ENCODE measurements around the gene PBRM1. TPM values are rescaled to one million over a fixed set of nuclear protein-coding genes. Genes with fewer than 3 reads are reported as not detected.

Gene PBRM1
- total RNA-seq, 1 donor from 2014 or later, result 116 TPM

DNA sequence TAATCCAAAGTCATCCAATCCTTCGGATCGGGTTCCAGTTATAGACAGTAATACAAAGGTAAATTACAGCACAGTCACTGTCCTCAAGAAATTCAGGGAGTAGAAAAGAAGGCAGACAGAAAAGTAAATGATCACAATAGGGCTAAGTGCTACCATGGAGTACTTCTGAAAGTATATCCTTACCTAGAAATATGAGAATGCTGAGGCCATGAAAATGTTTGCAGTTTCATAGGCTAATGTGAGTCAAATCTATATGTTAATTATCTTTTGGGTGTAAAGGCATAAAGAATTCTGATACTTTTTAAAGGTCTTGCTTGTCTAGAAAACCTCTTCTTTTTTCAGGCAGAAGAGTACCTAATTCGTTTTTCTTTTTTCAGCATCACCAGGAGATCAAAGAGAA, 29.8 kb downstream of the PBRM1 start:
- Mint-ChIP-seq H3K4me1 (no peaks in the 10 kb centered on the region), H3K27me3 (ENCODE audit: insufficient read depth, low read depth) (peaks cover 4% of the 10 kb centered on the region), H3K27ac (no peak overlapping the region), H3K36me3 (peaks cover 26% of the 10 kb centered on the region), H3K9me3 (no peaks in the 10 kb centered on the region), H3K4me3 (no peak overlapping the region)
- H3K27me3 ChIP-seq, result no peaks in the 10 kb centered on the region
- DNase-seq (ENCODE audit: low spot score), result no peak
- H3K4me2 ChIP-seq, result no peak overlapping the region
- no peaks in the 10 kb centered on the region for H3K4me1 ChIP-seq
- no peaks in the 10 kb centered on the region for H3F3A ChIP-seq (ENCODE audit: low read depth)
- H3K79me2 ChIP-seq (ENCODE audit: low read depth), result no peaks in the 10 kb centered on the region
- no peak overlapping the region for H3K9ac ChIP-seq
- TF ChIP-seq, protein P1, sequence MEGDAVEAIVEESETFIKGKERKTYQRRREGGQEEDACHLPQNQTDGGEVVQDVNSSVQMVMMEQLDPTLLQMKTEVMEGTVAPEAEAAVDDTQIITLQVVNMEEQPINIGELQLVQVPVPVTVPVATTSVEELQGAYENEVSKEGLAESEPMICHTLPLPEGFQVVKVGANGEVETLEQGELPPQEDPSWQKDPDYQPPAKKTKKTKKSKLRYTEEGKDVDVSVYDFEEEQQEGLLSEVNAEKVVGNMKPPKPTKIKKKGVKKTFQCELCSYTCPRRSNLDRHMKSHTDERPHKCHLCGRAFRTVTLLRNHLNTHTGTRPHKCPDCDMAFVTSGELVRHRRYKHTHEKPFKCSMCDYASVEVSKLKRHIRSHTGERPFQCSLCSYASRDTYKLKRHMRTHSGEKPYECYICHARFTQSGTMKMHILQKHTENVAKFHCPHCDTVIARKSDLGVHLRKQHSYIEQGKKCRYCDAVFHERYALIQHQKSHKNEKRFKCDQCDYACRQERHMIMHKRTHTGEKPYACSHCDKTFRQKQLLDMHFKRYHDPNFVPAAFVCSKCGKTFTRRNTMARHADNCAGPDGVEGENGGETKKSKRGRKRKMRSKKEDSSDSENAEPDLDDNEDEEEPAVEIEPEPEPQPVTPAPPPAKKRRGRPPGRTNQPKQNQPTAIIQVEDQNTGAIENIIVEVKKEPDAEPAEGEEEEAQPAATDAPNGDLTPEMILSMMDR (IDR thresholded peaks at IDR 0.05), result no peak
- TF ChIP-seq EZH2 (IDR thresholded peaks at IDR 0.05) (no peak), EZH2phosphoT487 (IDR thresholded peaks at IDR 0.05) (no peak)
- no peak overlapping the region for H3K4me3 ChIP-seq
- H3K36me3 ChIP-seq, result peaks cover 12% of the 10 kb centered on the region
- no peak overlapping the region for H3K27ac ChIP-seq
- no peaks in the 10 kb centered on the region for H3K9me3 ChIP-seq (ENCODE audit: low read depth)
- H4K20me1 ChIP-seq (ENCODE audit: low read depth), result no peaks in the 10 kb centered on the region
- H2AFZ ChIP-seq (replicated peaks), result no peak overlapping the region

DNA sequence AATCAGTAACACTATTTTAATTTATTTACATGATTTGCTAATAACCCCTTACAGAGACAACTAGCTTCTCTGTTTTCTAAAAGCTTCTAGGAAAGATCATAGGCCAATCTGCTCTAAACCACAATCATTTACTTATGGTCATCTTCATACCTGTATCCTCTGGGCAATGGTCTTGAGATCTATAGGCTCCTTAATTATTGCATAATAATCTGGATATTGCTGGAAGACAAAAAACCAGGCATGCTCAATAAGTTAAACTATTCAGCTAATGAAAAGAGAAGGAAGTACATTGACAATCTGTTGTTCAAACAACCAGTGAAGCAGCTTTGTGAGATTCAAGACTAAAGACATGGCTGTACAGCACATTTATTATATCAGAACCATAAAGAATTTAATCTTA, 34.1 kb downstream of the PBRM1 start:
- no peak overlapping the region for H3K4me3 Mint-ChIP-seq

DNA sequence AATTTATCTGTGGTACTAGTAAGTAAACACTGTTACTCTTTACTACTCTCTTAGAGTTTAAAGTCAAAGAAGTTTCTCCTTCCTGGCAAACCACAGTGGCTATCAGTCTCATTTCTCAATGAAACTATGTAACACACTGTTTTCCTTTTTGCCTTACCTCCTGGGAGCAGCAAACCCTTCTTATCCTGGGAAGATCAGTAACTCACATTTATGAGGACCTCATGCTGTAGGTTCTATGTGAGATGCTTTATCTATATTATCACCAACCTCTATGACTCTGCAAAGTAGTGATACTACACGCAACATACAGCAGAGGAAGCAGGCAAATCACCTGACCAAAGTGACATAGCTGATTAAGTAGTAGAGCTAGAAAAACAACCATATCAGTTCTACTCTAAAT, 35.3 kb downstream of the PBRM1 start:
- no peak overlapping the region for H3K9ac ChIP-seq
- H3K4me1 ChIP-seq, result no peaks in the 10 kb centered on the region
- peaks cover 3% of the 10 kb centered on the region for H3F3A ChIP-seq (ENCODE audit: low read depth)
- TF ChIP-seq, protein P1 (IDR thresholded peaks at IDR 0.05), result no peak
- TF ChIP-seq EZH2phosphoT487 (IDR thresholded peaks at IDR 0.05), result no peak
- TF ChIP-seq EZH2 (IDR thresholded peaks at IDR 0.05), result no peak
- no peak for DNase-seq (ENCODE audit: low spot score)
- H3K79me2 ChIP-seq (ENCODE audit: low read depth), result no peaks in the 10 kb centered on the region
- peaks cover 4% of the 10 kb centered on the region for H3K27me3 Mint-ChIP-seq (ENCODE audit: insufficient read depth, low read depth)
- no peak overlapping the region for H3K27ac Mint-ChIP-seq
- no peak overlapping the region for H3K4me3 ChIP-seq
- H3K4me2 ChIP-seq, result no peak overlapping the region
- no peaks in the 10 kb centered on the region for H3K9me3 ChIP-seq (ENCODE audit: low read depth)
- no peaks in the 10 kb centered on the region for H3K27me3 ChIP-seq
- no peaks in the 10 kb centered on the region for H3K9me3 Mint-ChIP-seq
- H3K36me3 Mint-ChIP-seq, result peaks cover 34% of the 10 kb centered on the region
- no peak overlapping the region for H2AFZ ChIP-seq (replicated peaks)
- H3K36me3 ChIP-seq, result peaks cover 23% of the 10 kb centered on the region
- no peak overlapping the region for H3K27ac ChIP-seq
- no peak overlapping the region for H3K4me3 Mint-ChIP-seq
- no peaks in the 10 kb centered on the region for H3K4me1 Mint-ChIP-seq
- H4K20me1 ChIP-seq (ENCODE audit: low read depth), result no peaks in the 10 kb centered on the region

More for the DNA sequence above, 34.1 kb downstream of the PBRM1 start:
- no peaks in the 10 kb centered on the region for H3K27me3 ChIP-seq
- H3K4me1 Mint-ChIP-seq, result no peaks in the 10 kb centered on the region
- H3F3A ChIP-seq (ENCODE audit: low read depth), result peaks cover 2% of the 10 kb centered on the region
- no peak overlapping the region for H3K4me2 ChIP-seq
- H3K27ac ChIP-seq, result no peak overlapping the region
- no peak overlapping the region for H3K4me3 ChIP-seq
- no peaks in the 10 kb centered on the region for H3K9me3 ChIP-seq (ENCODE audit: low read depth)
- H3K9me3 Mint-ChIP-seq, result no peaks in the 10 kb centered on the region
- no peak overlapping the region for H3K27ac Mint-ChIP-seq
- peaks cover 4% of the 10 kb centered on the region for H3K27me3 Mint-ChIP-seq (ENCODE audit: insufficient read depth, low read depth)
- H3K36me3 Mint-ChIP-seq, result peaks cover 36% of the 10 kb centered on the region
- no peaks in the 10 kb centered on the region for H4K20me1 ChIP-seq (ENCODE audit: low read depth)
- TF ChIP-seq, protein P1 (IDR thresholded peaks at IDR 0.05), result no peak
- no peaks in the 10 kb centered on the region for H3K79me2 ChIP-seq (ENCODE audit: low read depth)
- H3K36me3 ChIP-seq, result peaks cover 17% of the 10 kb centered on the region
- no peak overlapping the region for H3K9ac ChIP-seq
- no peaks in the 10 kb centered on the region for H3K4me1 ChIP-seq
- H2AFZ ChIP-seq (replicated peaks), result no peak overlapping the region
- DNase-seq (ENCODE audit: low spot score), result no peak

Data from neural progenitor cell (in vitro differentiated cells).